Stimulated activated naive B cell treated with anti-CD40 and anti-IgM and Interleukin-4, amounts not matched to agents 10 μg/mL and 1 μg/mL and 100 μg/mL, for 72 hours (primary cell): Measurements from ENCODE around the gene CKAP2L.
A peak's percentile ranks its signal among the peaks of the same experiment; 100 is the strongest.

ENCODE experiments used
- ATAC-seq, 2 donors: fragments of 150-1000 bp; cut with Tn5 transposase; replicated peaks; 2 replicates each; pipeline ENCODE4 v1.10.0; 2021; ENCODE audit warnings: moderate library complexity in 1 of 2
- DNase-seq: peaks from one replicate; pipeline ENCODE4 v3.0.0; 2021
- H3K27ac Mint-ChIP-seq: one replicate; pipeline ENCODE4 v1.8.0; 2022; ENCODE audit warnings: mild to moderate bottlenecking, mixed read lengths
- H3K27me3 Mint-ChIP-seq, 2 donors: one replicate each; pipeline ENCODE4 v1.8.0; 2022; ENCODE audit warnings: mixed read lengths in 2 of 2
- H3K36me3 Mint-ChIP-seq, 2 donors: one replicate each; pipeline ENCODE4 v1.8.0; 2022; ENCODE audit warnings: mixed read lengths in 2 of 2, mild to moderate bottlenecking in 1 of 2
- H3K4me1 Mint-ChIP-seq, 2 donors: one replicate each; pipeline ENCODE4 v1.8.0; 2022; ENCODE audit warnings: mixed read lengths in 2 of 2, mild to moderate bottlenecking in 1 of 2
- H3K4me3 Mint-ChIP-seq, 2 donors: one replicate each; pipeline ENCODE4 v1.8.0; 2022; ENCODE audit warnings: mild to moderate bottlenecking in 2 of 2, mixed read lengths in 2 of 2, moderate library complexity in 1 of 2
- H3K9me3 Mint-ChIP-seq, 2 donors: one replicate each; pipeline ENCODE4 v1.8.0; 2022; ENCODE audit warnings: mixed read lengths in 2 of 2, mild to moderate bottlenecking in 1 of 2

CKAP2L gene, protein sequence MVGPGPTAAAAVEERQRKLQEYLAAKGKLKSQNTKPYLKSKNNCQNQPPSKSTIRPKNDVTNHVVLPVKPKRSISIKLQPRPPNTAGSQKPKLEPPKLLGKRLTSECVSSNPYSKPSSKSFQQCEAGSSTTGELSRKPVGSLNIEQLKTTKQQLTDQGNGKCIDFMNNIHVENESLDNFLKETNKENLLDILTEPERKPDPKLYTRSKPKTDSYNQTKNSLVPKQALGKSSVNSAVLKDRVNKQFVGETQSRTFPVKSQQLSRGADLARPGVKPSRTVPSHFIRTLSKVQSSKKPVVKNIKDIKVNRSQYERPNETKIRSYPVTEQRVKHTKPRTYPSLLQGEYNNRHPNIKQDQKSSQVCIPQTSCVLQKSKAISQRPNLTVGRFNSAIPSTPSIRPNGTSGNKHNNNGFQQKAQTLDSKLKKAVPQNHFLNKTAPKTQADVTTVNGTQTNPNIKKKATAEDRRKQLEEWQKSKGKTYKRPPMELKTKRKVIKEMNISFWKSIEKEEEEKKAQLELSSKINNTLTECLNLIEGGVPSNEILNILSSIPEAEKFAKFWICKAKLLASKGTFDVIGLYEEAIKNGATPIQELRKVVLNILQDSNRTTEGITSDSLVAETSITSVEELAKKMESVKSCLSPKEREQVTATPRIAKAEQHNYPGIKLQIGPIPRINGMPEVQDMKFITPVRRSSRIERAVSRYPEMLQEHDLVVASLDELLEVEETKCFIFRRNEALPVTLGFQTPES

DNA sequence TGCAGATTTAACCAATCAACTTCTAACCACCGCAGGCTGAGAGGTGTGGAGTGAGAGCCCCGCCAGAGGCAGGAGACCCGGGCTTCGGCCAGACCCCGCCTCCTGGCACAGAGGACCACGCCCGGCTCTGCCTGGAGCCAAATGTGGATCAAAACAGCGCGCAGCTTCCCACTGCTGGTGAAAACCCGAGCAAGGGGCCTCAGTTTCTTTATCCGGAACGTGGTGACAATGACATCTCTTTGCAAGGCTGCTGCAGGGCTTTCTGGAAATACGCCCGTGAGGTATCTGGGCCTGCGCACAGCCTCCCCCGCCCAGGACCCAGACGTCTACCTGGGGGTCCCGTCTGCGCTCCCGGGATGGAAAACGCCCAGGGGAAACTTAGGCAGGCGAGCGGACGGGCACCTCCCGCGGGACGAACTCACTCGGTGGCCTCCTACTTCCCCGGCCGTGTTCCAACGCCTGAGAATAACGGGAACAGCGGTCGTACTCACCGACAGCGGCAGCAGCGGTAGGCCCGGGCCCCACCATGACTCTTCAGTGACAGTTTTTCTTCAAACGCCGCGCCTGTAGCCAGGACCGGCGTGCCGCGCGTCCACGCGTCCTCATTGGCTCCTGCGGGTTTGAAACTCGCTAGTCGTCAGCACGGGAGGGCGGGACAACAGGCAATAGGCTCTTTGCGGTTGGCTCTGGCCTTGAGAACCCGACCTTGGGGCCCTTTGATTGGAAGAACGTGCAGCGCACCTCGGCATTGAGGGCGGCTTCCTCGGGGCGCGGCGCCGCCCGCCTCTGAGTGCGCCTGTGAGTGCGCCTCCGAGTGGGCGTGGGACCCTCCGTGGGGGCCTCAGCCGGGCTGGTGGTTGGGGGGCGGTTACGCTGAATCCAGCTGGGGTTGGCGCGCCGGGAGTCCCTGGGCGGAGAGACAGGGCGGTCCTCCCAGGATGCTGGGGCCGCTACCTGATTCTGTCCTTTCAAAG is at the start of gene CKAP2L:
TSS of gene CKAP2L (minus strand) at position 539 of the 974 bp plus-strand sequence. CDS start at position 528, 11 bp downstream.
- no peaks in the 10 kb centered on the region for H3K36me3 Mint-ChIP-seq
- H3K4me1 Mint-ChIP-seq: peaks cover 18 to 29% of the 10 kb centered on the region in 2 donors
- ATAC-seq (peak; percentile 98 to 99), DNase-seq (peak; percentile 92)
- peak within 1 kb of the TSS; percentile 94 for H3K27ac Mint-ChIP-seq
- H3K9me3 Mint-ChIP-seq: no peaks in the 10 kb centered on the region
- H3K4me3 Mint-ChIP-seq: peak within 1 kb of the TSS; percentile 95 to 99
- no peaks in the 10 kb centered on the region for H3K27me3 Mint-ChIP-seq

DNA sequence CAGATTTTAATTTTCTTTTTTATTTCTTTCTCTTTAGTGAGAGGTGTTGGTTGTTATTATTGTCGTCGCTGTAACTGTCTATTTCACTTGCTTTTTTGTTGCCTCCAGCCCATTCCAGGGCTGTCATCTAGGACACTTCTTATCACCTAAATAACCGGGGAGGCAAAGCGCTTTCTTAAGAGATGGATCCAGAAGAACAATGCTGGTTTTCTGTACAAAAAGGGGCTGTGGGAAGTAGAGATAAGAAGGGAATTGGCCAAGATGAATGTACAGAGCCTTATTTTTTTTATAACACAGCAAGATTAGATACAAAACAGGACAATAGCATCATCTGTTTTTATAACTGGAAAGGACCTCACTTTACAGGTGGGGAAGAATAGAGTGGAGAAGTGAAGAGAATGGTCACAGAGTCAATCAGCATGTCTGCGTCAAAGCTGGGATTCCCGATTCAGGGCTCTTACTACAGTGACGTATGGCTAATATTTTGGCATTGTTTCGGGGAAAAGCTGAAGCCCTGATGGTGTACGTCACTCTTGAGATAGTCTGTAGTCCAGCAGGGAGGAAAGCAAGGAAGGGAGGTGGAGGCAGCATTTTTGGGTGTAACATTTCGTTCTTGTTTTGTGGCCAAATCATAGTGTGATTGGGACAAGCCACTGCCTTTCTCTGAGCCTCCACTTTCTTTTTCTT is 49.0 kb upstream of the CKAP2L start:
- H3K4me1 Mint-ChIP-seq: peaks cover 13 to 19% of the 10 kb centered on the region in 2 donors
- peaks cover 0 to 14% of the 10 kb centered on the region in 2 donors for H3K36me3 Mint-ChIP-seq
- DNase-seq: no peak
- no peak overlapping the region for H3K27ac Mint-ChIP-seq
- H3K27me3 Mint-ChIP-seq: no peaks in the 10 kb centered on the region
- H3K9me3 Mint-ChIP-seq: peaks cover 0 to 8% of the 10 kb centered on the region in 2 donors
- no peak overlapping the region for H3K4me3 Mint-ChIP-seq
- ATAC-seq: no peak

DNA sequence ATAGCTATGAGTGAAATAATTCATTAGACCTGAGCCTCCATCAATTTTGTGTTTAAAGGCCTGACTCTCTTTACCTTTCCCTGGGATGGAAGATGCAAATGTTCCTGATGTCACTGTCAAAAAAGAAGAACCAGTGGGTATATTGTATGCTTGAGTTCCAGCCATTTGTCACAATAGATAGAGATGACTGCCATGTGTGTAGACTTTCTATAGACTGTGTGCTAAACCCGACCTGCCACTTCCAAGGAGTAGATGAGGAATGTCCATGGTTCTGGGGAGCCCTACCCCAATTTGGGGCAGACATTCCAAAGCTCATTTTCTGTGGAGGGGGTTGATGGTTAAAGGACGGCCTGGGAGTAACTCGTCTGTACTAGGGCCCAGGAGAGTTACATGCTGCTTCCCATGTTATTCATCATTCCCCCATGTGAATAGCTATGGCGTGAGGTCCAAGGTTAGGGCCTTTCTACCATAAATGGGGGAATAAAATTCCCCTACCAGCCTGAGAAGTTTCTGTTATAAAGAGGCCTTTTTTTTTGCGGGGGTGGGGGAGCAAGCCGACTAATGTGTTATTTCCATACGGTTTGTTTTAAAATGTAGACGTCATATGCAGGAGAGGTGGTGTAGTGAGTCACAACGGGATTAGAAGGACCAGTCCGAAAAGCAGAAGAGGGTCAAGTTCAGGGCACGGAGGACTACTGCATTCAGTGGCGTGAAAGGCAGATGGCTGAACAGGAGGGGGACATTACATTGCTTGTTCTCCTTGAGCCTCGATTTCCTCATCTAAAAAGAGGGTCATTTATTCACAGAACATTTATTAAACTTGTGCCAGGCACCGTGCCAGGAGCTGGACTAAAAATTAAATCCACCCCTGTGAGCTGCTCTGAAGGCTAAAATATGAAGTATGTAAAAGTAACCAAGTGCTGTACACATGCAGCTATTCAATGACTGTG is 48.2 kb upstream of the CKAP2L start:
- H3K27me3 Mint-ChIP-seq: no peaks in the 10 kb centered on the region
- no peak overlapping the region for H3K4me3 Mint-ChIP-seq
- peaks cover 13 to 19% of the 10 kb centered on the region in 2 donors for H3K4me1 Mint-ChIP-seq
- peak overlapping the region; percentile 1 for H3K27ac Mint-ChIP-seq
- ATAC-seq (peak in 1 of 2 donors; percentile 69), DNase-seq (no peak)
- H3K9me3 Mint-ChIP-seq: peaks cover 2 to 9% of the 10 kb centered on the region in 2 donors
- peaks cover 2 to 16% of the 10 kb centered on the region in 2 donors for H3K36me3 Mint-ChIP-seq

DNA sequence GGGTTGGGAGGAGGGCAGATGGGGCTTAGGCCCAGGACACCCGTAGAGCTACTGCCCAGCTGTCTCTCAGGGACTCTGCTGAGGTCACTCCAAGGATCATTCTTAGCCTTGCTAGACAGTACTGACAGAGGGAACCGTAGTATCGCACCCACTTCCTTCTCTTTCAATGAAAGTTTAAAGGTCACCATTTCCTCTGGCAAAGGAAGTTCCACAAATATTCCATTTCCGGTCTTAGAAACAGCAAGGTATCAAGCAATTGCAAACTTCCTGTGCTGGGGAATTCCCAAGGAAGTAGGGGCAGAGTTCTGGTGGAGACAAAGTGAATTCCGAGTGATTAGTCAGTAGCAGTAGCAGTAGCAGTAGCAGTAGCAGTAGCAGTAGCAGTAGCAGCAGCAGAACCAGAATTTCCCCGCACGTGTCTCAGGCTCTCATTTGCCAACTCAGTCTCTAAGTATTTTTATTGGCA is 47.5 kb upstream of the CKAP2L start:
- Mint-ChIP-seq H3K36me3 (peaks cover 7 to 22% of the 10 kb centered on the region in 2 donors), H3K9me3 (peaks cover 8 to 15% of the 10 kb centered on the region in 2 donors), H3K4me1 (peaks cover 13 to 19% of the 10 kb centered on the region in 2 donors), H3K27me3 (no peaks in the 10 kb centered on the region), H3K27ac (peak overlapping the region; percentile 51), H3K4me3 (no peak overlapping the region)
- ATAC-seq (peak; percentile 57 to 74), DNase-seq (no peak)

DNA sequence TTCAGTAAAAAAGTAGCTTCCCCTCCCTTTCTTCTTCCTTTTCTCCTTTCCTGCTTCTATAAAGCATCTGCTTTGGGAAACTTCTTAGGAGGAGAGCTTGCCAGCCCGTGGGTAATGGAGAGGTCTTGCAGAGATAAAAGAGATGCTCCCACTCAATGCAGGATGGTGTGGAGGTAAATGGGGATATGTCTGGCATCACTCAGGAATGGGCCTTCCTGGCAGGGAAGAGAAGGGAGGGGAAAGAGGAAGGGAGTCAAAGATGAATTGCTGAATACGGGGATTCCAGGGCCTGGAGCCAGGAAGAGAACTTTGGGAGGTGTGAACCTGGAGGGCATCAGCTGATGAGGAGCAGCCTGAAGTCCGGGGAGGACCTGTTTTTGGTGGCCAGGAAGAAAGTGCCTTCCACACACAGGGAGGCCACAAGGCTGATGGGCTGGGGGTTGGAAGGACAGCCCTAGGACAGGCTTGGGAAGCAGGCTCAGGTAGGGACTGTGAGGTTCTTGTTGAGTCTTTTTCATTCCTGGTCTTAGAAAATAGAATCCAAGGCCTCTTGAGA is 46.9 kb upstream of the CKAP2L start:
- ATAC-seq: no peak
- peak overlapping the region; percentile 86 for H3K27ac Mint-ChIP-seq
- no peak for DNase-seq
- H3K9me3 Mint-ChIP-seq: peaks cover 11 to 15% of the 10 kb centered on the region in 2 donors
- H3K4me3 Mint-ChIP-seq: no peak overlapping the region
- H3K4me1 Mint-ChIP-seq: peaks cover 13 to 19% of the 10 kb centered on the region in 2 donors
- peaks cover 10 to 25% of the 10 kb centered on the region in 2 donors for H3K36me3 Mint-ChIP-seq
- no peaks in the 10 kb centered on the region for H3K27me3 Mint-ChIP-seq

DNA sequence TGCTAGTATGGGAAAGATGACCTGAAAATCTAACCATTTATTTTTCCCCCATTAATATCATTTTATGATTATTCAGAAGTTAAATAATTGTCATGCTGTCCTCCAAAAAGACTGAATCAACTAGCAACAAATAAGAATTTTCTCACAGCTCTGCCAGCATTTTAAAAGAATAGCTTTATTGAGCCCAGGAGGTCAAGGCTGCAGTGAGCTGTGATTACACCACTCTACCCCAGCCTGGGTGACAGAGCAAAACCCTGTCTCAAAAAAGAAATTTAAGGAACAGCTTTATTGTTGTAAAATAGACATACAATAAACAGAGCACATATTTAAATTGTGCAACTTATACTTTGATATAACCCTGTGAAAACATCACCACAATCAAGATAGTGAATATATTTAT is 44.7 kb upstream of the CKAP2L start:
- H3K4me1 Mint-ChIP-seq: peaks cover 16 to 24% of the 10 kb centered on the region in 2 donors
- no peak for DNase-seq
- peaks cover 11 to 15% of the 10 kb centered on the region in 2 donors for H3K9me3 Mint-ChIP-seq
- peaks cover 10 to 25% of the 10 kb centered on the region in 2 donors for H3K36me3 Mint-ChIP-seq
- H3K27me3 Mint-ChIP-seq: no peaks in the 10 kb centered on the region
- no peak overlapping the region for H3K27ac Mint-ChIP-seq
- H3K4me3 Mint-ChIP-seq: no peak overlapping the region
- no peak for ATAC-seq

DNA sequence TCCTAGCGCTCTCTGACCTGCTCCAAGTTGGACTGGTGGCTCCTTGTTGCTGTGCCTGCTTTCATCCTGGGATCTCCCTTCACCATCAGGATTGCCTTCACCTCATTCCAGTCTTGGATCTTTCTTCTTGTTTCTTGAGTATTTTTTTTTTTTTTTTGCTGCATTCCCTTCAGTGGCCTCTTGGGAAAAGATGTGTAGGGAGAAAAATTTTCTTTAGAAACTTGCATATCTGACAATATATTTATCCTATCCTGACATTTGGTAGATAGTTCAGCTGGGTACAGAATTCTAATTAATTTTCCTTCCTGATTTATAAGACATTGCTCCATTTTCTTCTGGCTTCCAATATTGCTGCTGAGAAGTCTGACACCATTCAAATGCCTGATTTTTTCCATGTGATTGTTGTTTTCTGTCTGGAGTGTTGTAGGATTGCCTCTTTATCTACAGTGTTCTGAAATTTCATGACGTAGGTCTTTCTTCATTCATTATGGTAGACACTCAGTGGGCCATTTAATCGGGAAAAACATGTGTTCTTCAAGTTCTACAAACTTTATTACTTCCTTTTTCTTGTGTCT is 42.9 kb upstream of the CKAP2L start:
- DNase-seq (no peak), ATAC-seq (no peak)
- H3K9me3 Mint-ChIP-seq: peaks cover 11 to 15% of the 10 kb centered on the region in 2 donors
- H3K4me3 Mint-ChIP-seq: no peak overlapping the region
- peaks cover 15 to 22% of the 10 kb centered on the region in 2 donors for H3K4me1 Mint-ChIP-seq
- H3K27me3 Mint-ChIP-seq: no peaks in the 10 kb centered on the region
- peak overlapping the region; percentile 21 for H3K27ac Mint-ChIP-seq
- peaks cover 10 to 25% of the 10 kb centered on the region in 2 donors for H3K36me3 Mint-ChIP-seq

DNA sequence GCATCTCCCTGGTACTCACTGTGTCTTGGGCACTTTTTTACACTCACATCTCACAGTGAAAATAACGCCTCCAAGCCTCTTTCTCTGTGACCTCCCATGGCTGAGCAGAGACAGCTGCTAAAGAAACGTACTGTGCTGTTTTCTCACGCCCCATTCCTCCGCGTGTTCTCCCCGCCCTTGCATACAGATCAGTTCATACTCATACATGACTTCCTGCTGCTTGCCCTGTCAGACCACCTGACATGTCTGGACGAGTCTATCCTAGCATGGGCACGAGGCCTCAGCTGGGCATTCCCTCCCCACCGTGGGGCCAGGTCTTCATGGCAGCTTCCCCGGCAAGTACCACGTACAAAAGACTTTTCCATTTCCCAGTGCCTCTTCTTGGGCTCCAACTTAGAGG is 41.1 kb upstream of the CKAP2L start:
- peaks cover 10 to 19% of the 10 kb centered on the region in 2 donors for H3K36me3 Mint-ChIP-seq
- ATAC-seq (peak; percentile 15 to 54), DNase-seq (no peak)
- no peaks in the 10 kb centered on the region for H3K27me3 Mint-ChIP-seq
- H3K4me1 Mint-ChIP-seq: peaks cover 6 to 9% of the 10 kb centered on the region in 2 donors
- H3K27ac Mint-ChIP-seq: peak overlapping the region; percentile 38
- peaks cover 11 to 13% of the 10 kb centered on the region in 2 donors for H3K9me3 Mint-ChIP-seq
- no peak overlapping the region for H3K4me3 Mint-ChIP-seq

DNA sequence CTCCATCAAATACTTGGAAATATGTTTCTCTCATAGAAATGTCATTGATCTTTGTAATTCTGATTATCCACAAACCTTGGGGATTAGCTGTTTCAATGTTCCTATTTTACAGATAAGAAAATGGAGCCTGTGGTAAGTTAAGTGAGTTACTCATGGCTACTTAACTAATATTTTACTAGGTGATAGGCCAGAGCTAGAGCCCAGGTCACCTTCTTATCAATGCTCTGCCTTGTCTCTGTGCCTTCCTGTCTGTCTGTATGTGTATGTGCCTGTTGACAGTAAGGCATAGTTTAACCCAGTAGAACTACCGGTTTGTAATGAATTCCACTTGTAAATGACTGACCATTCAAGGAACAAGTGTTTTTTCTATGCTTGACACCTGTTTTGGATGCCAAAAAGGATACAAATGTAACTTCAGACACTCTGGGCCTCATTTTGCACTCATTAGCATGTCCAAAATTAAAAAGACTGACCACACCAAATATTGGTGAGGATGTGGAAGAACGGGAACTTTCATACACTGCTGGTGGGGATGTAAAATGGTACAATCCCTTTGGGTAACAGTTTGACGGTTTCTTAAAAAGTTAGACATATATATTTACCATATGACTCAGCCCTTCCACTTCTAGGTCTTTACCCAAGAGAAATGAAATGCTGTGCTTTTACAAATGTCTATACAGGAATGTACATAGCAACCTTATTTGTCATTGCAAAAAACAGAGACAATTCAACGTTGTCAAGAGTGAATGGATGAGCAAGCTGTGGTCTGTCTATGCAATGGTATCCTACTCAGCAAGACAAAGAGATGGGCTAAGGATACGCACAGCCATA is 39.5 kb upstream of the CKAP2L start:
- no peak overlapping the region for H3K4me3 Mint-ChIP-seq
- H3K4me1 Mint-ChIP-seq: peaks cover 13 to 18% of the 10 kb centered on the region in 2 donors
- H3K27me3 Mint-ChIP-seq: no peaks in the 10 kb centered on the region
- H3K9me3 Mint-ChIP-seq: peaks cover 12 to 14% of the 10 kb centered on the region in 2 donors
- ATAC-seq: peak; percentile 74 to 75
- H3K27ac Mint-ChIP-seq: peak overlapping the region; percentile 89
- peaks cover 10 to 15% of the 10 kb centered on the region in 2 donors for H3K36me3 Mint-ChIP-seq
- DNase-seq: no peak

DNA sequence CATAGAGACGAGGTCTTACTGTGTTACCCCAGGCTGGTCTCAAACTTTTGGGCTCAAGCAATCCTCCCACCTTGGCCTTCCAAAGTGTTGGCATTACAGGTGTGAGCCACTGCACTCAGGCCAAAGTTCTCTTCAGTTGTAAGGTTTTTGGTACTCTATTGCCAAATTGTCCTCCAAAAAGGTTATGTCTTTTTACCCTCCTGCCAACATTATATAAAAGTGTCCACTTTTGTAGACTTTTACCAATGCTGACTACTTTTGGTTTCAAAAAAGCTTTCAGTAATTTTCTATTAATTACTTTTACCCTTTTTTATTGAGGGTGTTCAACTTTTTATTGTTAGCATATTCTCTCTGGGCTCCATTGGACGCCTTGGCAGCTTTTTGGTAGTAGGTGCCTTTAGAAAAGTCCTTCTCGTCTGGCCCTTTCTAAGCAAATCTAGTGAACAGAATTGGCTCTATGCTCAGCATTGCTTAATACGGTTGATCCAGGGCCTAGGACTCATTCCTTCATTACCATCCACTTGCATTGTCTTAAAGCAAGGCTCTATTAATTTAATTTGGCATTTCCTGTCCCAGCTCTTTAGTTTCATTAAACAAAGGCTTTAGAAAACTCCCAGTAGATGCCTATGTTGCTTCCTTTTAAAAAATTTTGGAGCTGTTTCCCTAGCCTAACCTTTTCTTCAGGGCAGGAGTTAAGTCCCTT is 36.6 kb upstream of the CKAP2L start:
- peaks cover 3 to 5% of the 10 kb centered on the region in 2 donors for H3K9me3 Mint-ChIP-seq

More for the DNA sequence above, 36.6 kb upstream of the CKAP2L start:
- H3K4me3 Mint-ChIP-seq: no peak overlapping the region
- H3K4me1 Mint-ChIP-seq: peaks cover 14 to 21% of the 10 kb centered on the region in 2 donors
- H3K27ac Mint-ChIP-seq: no peak overlapping the region
- ATAC-seq (no peak), DNase-seq (no peak)
- no peaks in the 10 kb centered on the region for H3K27me3 Mint-ChIP-seq
- H3K36me3 Mint-ChIP-seq: no peaks in the 10 kb centered on the region
